Peyer's patch (tissue), 4 donors: ENCODE measurements around the gene CCL5.

Source experiments
- POLR2A ChIP-seq, 2 donors: fragments of 450-650 bp; IDR thresholded peaks; one replicate each; pipeline ENCODE4 v1.5.1; 2017; ENCODE audit warnings: antibody characterized with exemption in 2 of 2, mild to moderate bottlenecking in 2 of 2, moderate library complexity in 2 of 2
- TF ChIP-seq, protein P1 (sequence below), 6 experiments: fragments of 450-650 bp in 4 of 6; fragments of 200-600 bp in 2 of 6; sonication (generic) in 1 of 6; IDR thresholded peaks; one replicate each; pipeline ENCODE4 v1.5.1; 2017 to 2019; ENCODE audit warnings: antibody characterized with exemption in 6 of 6, mild to moderate bottlenecking in 3 of 6, moderate library complexity in 1 of 6

DNA sequence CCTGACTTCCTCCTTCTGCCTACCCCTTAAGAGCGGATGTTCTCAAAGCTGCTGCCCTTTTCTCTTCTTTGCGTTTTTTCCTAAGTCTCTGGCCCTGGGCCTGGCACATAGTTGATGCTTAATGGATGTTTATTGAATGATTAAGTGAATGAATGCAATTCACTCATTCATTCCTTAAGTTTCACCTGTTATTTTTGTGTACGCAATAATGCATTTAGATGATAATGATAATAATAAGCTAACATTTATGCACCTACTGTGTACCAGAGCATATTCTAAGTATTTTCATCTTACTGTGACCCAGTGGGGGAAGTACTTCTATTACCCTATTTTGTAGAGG is 4.4 kb downstream of the CCL5 start:
- TF ChIP-seq, protein P1, sequence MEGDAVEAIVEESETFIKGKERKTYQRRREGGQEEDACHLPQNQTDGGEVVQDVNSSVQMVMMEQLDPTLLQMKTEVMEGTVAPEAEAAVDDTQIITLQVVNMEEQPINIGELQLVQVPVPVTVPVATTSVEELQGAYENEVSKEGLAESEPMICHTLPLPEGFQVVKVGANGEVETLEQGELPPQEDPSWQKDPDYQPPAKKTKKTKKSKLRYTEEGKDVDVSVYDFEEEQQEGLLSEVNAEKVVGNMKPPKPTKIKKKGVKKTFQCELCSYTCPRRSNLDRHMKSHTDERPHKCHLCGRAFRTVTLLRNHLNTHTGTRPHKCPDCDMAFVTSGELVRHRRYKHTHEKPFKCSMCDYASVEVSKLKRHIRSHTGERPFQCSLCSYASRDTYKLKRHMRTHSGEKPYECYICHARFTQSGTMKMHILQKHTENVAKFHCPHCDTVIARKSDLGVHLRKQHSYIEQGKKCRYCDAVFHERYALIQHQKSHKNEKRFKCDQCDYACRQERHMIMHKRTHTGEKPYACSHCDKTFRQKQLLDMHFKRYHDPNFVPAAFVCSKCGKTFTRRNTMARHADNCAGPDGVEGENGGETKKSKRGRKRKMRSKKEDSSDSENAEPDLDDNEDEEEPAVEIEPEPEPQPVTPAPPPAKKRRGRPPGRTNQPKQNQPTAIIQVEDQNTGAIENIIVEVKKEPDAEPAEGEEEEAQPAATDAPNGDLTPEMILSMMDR (IDR thresholded peaks at IDR 0.05), result no peak
- no peak for TF ChIP-seq POLR2A (IDR thresholded peaks at IDR 0.05)
